IPS-18c (cell line): Measurements from ENCODE around the gene SEMA3G.

ENCODE experiments used
- H3K4me3 ChIP-seq: 2 replicates; pipeline ENCODE4 v1.7.0; 2013; ENCODE audit warnings: low read depth, mild to moderate bottlenecking, low read length, moderate library complexity; ENCODE audit not compliant: insufficient read depth
- H3K9me3 ChIP-seq: one replicate; pipeline ENCODE4 v1.6.1; 2013; ENCODE audit warnings: mild to moderate bottlenecking, low read length, moderate library complexity; ENCODE audit not compliant: control insufficient read depth, insufficient read depth

SEMA3G gene

DNA sequence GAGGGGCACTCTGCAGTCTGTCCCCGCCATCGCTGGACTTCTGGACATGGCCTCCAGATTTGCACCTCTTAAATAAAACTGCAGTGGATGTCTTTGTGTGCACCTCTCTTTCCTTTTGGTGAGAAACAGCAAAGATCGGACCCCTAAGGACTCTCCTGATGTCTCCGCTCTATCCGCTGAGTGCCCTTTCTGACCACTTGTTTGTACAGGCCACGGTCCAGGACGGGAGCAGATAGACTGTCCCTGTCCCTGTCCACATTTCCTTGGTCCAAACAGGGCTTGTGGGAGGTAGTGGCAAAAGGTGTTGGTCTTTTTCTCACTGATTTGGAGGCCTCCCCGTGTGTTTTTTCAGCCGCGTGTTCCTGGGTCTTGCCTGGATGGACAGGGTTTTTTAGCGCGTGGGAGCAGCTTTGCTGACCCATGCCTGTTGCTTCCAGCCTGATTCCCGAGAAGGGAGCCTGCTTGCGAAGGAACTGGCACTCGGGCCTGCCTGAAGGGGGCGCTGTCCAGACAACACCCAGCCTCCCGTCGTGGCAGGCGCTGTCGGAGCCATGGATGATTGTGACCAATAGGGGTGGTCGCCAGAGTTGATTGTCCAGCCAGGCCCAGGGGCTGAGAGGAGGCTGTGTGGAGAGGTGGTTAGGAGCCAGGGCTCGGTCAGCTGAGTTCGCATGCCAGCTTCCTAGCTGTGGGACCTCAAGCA is 37.1 kb upstream of the SEMA3G start:
- no peaks in the 10 kb centered on the region for H3K9me3 ChIP-seq
- H3K4me3 ChIP-seq, result no peak overlapping the region

DNA sequence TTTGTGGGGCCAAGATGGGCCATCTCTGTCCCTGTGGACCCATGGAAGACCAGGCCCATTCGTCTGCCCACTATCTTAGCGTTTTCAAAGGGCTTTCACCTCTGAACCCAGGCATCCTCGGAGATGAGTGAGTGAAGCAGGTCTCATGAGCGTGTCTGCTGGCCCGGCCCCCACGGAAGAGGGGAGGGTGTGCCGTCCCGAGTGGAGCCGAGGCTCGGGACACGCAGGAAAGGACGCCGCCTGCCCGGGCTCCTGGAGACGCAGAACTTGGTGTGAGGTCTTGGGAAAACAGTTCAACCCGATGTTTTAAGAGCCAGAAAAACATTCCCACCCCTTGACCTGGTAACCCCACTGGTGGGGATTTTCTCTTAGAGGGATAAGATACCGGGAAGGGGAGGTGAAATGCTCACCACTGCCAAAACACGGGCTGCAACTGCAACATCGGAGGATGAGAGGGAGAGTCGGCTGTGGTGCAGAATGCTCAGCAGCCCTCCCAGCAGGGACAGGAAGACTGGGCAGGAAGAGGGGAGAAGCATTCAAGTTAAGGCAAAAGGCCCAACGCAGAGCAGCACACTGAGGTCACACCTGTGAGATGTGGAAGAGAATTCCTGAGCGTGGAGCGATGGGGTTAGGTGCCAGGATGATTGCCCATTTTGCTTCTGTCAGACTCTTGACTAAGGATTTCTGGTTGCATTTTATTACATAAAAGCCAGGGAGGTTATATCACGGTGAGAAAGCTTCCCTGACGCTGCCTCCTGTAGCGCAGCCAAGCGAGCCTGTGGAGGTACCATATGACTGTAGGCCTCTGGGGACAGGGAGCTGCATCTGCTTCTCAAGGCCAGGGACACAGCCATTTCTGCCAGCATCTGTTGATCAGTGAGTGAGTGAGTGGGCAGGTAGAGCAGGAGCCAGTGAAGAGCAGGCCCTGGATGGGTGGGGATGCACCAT is 36.1 kb upstream of the SEMA3G start:
- Histone ChIP-seq H3K4me3 (no peak overlapping the region), H3K9me3 (no peaks in the 10 kb centered on the region)

DNA sequence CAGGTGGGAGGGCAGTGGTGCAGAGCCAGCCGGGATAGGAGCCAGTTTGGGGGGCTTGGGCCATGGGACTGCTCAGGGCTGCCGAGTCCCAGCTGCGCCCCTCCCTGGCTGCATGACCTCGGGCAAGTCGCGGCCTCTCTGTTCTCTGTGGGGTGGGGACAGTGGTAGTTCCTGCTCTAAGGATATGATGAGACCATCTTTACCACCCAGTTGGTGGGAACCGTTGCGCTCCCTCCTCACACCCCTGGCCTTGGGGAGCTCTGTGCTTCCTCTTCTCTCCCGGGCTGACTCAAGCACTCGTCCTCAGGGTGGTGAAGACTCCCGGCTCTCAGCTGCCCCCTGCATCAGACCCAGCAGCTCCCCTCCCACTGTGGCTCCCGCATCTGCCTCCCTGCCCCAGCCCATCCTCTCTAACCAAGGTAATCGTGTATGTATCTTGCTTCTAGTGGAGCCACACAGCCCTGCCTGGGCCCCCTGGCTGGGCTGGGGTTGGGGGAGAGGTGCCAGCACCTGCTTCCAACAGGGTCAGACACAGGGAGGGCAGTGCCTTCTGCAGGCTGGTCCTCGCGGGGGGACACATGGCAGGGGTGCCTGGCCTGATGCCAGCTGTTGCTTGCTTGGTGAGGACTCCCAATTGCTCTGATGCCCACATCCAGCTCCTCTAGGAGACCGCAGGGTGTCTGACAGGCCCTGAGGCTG is 35.1 kb upstream of the SEMA3G start:
- Histone ChIP-seq H3K9me3 (no peaks in the 10 kb centered on the region), H3K4me3 (no peak overlapping the region)

DNA sequence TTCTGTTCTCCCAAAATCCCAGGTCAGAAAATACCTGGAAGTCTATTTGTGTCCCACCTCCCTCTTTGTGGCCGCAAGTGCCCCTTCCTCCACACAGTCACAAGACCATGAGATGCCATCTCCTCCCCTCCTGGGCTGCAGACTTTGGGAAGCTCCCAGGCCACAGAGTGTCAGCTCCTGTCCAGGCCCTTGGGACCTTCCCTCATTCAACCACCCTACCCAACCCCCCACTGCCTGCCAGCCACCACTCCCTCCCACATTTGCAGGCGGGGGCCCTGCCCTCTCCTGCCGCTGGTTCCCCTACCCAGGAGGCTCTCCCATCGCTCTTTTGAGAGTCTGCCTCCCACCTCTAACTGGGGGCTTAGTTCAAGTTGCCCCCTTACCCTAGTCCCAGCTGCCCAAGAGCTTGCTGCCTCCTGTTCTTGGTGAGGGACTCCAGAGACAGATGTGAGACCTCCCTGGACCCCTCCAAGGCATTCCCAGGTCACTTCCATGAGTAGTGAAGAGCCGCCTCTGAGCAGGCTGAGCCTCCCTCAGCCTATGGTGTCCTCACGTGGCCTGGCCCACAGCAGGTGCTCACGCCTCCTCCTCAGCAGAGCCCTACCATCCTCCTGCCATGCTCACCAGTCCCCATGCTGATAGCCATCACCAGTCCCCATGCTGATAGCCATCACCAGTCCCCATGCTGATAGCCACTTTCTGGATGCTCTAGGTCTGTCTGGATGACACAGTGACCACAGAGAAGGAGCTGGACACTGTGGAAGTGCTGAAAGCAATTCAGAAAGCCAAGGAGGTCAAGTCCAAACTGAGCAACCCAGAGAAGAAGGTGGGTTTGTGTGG is 34.4 kb upstream of the SEMA3G start:
- H3K4me3 ChIP-seq, result no peak overlapping the region

DNA sequence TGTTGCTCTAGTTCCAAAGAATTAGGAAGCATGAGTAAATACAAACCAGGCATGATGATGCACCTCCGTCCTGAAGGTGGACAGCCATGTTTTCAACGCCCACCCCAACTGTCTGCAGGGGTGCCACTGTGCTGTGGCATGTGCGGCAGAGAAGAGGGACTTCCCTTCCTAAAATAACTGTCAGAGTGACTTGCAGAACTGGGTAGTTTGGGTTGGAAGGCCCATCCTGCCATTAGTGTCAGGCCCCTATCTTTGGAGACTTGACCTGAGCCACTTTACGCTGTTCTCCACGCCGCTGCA is 32.8 kb upstream of the SEMA3G start:
- Histone ChIP-seq H3K4me3 (no peak overlapping the region), H3K9me3 (no peaks in the 10 kb centered on the region)

More for the DNA sequence above, 34.4 kb upstream of the SEMA3G start:
- no peaks in the 10 kb centered on the region for H3K9me3 ChIP-seq

DNA sequence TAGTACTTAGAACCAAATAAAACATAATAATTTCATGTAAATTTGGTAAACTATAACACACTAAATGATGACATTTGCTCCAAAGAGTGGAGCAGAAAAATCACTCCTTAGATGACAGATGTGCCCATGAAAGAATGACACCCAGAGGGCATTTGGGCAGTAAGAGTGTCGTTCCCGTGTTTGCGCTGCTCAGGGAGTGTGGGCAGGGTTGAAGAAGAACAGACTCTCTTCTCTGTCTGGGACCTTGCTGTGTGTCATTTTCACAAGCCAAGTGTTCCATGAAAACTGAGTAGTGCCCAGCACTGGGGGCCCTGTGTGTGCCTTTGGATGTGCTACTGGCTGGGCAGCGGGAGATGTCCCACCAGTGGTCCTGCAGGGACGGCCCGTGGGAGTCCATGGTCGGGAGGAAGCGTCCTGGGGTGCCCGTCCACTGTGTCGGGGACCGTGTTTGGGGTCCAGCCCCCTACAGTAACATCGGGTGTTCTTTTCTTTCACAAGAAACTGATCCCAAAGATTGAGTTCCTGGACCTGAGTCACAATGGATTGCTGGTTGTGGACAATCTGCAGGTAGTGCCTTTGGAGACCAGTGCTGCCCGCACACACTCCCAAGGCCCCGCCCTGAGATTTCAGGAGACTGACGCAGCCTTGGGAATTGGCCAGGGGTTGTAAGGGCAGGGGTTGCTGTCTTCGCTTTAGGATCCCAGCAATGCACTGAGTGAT is 32.3 kb upstream of the SEMA3G start:
- H3K9me3 ChIP-seq, result no peaks in the 10 kb centered on the region
- H3K4me3 ChIP-seq, result no peak overlapping the region

DNA sequence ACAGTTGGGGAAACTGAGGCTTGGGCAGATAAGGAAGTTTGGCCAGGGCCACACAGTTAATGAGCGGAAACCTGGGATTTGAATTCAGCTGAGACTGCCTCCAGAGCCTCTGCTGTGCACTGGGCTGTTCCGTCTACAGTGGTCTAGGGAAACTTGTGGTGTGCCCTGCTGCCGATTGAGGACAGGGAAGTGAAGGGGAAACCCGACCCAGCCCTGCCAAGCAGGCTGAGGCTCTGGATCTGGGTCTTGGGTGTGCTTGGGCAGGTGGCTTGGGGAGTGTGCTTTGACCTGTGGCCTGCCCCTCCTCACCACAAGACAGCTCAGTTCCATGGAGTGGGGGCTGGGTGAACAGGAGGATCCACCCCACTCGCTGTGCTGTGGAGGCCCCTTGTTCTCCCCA is 28.1 kb upstream of the SEMA3G start:
- Histone ChIP-seq H3K9me3 (no peaks in the 10 kb centered on the region), H3K4me3 (no peak overlapping the region)

DNA sequence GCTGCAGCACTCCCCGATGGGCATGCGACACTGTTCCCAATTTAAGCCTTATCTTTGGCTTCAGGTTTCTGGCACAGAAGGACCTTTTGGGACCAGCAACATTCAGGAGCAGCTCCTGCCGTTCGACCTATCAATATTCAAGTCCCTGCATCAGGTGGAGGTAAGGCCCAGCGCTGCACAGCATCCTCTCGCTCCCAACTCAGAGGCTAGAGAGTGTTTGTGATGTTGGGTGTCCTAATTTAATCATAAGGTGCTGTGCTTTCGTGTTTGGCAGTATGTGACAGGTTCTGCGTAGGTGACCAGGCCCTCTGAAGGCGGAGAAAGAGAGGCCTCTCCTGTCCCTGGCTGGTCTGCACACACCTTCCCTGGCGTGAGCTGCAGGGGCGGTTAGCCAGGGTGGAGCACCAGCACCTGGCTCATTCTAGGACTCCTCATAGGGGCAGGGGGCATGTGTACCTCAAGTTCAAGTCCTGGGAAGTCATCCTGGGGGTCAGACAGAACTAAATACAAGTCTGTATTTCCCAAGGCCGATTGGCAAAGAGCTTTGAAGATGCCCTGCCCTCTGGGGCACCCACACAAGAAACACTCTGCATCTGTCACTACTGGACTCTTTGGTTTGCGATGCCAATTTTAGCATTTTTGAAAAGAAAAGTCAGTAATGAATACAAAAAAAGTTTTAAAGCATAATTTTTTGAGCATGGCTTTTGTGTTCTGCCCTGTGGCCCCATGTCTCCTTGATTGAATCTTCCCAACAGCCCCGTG is 27.5 kb upstream of the SEMA3G start:
- Histone ChIP-seq H3K9me3 (no peaks in the 10 kb centered on the region), H3K4me3 (no peak overlapping the region)

DNA sequence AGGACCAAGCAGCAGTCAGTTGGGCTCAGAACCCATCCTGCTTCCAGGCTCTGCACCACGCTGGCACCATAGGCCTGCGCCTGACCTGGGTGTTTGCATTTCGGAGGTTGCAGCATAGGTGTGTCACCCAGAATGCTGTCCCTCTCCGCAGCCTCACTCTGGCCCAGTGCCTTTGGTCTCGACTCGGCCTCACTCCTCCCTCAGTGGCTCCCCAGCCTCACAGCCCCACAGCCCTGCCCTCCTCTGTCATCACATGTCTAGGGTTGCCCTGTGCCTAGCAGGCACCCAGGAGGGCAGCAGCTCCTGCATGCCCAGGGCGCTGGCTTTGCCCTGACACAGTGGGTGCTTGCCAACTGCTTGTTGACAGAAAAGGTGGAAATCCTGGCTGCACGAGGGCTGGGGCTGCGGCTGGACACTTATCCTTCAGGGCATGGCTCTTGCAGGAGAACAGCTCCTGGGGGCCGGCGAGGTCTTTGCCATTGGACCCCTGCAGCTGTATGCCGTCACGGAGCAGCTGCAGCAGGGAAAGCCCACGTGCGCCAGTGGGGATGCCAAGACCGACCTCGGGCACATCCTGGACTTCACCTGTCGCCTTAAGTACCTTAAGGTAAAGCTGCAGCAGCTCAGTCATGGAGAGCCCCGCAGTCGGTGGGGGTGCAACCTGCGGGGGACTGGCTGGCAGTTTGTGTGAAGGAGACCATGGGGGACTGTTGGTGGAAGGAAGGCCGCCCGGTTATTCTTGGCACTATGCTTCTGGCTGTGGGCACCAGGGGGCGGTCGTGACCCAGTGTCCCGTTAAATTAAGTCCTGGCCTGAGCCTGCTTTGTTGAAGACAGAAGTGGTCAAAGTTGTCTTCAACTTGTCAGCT is 26.7 kb upstream of the SEMA3G start:
- Histone ChIP-seq H3K4me3 (no peak overlapping the region), H3K9me3 (no peaks in the 10 kb centered on the region)

DNA sequence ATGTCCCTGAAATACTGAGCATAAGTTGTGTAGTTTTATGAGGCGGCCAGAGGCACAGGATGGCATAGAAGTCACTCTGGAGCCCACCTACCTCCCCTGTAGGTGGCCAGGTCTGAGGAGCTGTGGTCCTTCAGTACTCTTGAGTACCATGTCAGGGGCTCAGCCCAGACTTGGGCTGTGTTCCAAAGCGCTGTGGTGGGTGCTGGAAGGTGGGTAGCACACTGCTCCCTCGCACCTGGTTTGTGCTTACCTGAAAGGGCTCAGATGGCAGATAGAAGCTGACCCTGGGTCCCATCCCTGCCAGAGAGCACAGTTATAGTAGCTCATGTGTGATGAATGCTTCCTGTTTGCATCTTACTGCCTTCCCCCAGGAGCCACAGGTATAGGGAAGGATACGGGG is 26.0 kb upstream of the SEMA3G start:
- H3K9me3 ChIP-seq, result no peaks in the 10 kb centered on the region
- H3K4me3 ChIP-seq, result no peak overlapping the region

DNA sequence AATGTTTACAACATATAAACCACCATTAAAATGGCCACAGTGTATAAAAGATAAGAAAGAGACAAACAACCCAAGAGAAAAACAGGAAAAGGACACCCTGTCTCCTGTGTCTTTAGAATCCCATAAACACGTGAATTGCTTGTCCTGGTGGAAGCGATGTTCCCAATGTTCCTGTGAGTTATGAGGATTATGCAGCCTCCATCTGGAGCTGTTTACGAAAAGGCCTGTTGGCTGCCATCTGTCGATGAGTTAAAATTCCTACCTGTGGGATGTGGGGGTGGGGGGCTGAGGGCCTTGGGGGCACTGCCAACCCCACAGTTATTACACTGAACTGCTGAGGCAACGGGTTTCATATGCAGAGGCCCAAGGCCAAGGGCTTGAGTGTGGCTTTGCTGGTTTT is 24.1 kb upstream of the SEMA3G start:
- no peaks in the 10 kb centered on the region for H3K9me3 ChIP-seq
- H3K4me3 ChIP-seq, result no peak overlapping the region

DNA sequence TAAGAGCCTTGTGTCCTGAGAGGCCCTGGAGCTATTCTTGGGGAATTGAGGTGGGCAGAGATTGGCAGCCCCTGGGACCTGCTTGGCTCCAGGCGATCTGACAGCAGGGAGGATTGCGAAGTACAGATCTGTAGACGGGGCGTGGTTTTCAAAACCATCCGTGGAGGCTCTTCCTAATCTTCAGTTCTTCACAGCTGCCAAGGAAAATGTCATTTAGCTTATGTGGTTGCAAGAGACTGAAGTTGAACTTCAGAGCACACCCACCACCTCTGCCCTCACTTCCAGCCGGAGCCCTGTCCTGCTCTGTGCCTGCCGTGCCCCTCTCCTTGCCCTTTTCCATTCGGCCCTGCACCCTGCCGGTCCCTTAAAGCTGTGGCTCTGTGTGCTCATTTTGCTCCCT is 23.4 kb upstream of the SEMA3G start:
- no peaks in the 10 kb centered on the region for H3K9me3 ChIP-seq

DNA sequence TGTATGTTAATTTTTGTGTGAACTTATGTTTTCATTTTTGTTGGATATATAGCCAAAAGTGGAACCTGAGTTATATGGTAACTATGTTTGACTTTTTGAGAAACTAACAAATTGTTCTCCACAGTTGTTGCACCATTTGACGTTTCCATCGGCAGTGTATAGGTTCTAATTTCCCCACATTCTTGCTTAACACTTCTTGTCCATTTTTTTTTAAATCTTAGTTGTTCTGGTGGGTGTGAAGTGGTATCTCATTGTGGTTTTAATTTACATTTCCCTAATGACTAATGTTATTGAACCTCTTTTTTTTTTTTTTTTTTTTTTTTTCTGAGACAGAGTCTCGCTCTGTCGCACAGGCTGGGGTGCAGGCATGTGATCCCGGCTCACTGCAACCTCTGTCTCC is 18.5 kb upstream of the SEMA3G start:
- H3K9me3 ChIP-seq, result no peaks in the 10 kb centered on the region
- H3K4me3 ChIP-seq, result no peak overlapping the region

More for the DNA sequence above, 23.4 kb upstream of the SEMA3G start:
- no peak overlapping the region for H3K4me3 ChIP-seq

DNA sequence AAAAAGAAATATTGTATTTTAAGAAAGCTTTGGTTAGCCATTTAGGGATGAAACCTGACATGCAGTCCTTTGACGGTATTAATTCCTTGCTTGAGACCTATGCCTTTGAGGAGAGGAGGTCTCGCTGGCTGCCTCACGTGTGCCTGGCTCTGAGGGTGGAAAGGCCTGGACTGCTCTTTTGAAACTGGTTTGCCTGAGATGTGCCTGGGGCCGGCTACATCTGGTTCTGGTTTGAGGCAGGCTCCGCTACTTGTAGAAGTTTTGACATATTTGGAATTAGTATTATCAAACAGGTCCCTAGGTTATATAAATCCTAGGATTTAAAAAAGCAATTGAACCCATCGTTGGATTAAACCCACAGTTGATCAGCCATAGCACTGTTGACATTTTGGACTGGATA is 17.0 kb upstream of the SEMA3G start:
- Histone ChIP-seq H3K9me3 (no peaks in the 10 kb centered on the region), H3K4me3 (no peak overlapping the region)

DNA sequence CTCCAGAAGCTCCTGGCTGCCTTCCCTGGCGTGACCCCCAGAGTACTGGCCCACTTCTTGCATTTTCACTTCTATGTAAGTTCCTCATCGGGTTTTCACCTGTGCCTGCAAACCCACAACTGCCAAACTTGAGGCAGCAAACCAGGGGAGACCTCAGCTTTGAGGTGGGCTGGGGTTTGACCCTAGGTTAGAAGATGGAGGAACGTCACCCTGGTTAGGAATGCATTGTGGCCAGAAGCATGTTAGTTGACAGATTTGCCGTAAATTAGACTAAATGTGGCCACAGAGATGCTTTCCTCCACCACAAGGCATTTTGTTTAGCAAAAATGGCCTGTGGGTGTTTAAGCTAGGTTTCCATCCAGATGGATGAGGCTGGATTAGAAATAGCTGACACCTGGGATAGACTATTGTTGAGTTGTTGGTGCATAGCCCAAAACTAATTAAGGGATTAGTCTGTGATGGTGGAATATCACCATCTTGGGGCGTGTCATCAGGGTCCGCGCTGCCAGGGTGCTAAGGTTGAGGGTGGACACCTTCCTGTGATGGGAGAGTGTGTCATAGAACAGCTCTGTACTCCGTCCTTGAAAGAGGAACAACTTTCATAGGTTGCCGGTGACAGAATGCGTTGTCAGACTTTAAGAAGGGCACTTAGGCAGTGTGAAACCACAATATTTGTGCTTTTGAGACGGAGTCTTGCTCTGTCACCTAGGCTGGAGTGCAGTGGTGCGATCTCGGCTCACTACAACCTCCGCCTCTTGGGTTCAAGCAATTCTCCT is 14.1 kb upstream of the SEMA3G start:
- Histone ChIP-seq H3K9me3 (no peaks in the 10 kb centered on the region), H3K4me3 (no peak overlapping the region)
